ENCODE measurements around the gene PITPNM3.

GRCh38 chr17:6444571-6445335, 111.6 kb downstream of the PITPNM3 start:
- TF ChIP-seq, protein P1, sequence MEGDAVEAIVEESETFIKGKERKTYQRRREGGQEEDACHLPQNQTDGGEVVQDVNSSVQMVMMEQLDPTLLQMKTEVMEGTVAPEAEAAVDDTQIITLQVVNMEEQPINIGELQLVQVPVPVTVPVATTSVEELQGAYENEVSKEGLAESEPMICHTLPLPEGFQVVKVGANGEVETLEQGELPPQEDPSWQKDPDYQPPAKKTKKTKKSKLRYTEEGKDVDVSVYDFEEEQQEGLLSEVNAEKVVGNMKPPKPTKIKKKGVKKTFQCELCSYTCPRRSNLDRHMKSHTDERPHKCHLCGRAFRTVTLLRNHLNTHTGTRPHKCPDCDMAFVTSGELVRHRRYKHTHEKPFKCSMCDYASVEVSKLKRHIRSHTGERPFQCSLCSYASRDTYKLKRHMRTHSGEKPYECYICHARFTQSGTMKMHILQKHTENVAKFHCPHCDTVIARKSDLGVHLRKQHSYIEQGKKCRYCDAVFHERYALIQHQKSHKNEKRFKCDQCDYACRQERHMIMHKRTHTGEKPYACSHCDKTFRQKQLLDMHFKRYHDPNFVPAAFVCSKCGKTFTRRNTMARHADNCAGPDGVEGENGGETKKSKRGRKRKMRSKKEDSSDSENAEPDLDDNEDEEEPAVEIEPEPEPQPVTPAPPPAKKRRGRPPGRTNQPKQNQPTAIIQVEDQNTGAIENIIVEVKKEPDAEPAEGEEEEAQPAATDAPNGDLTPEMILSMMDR (IDR thresholded peaks at IDR 0.05; ENCODE audit: poor library complexity) = no peak
- TF ChIP-seq EZH2 (IDR thresholded peaks at IDR 0.05; ENCODE audit: borderline replicate concordance) (no peak), EZH2phosphoT487 (IDR thresholded peaks at IDR 0.05; ENCODE audit: low read depth, severe bottlenecking, unreplicated experiment) (no peak)

All from hepatocyte (in vitro differentiated cells).